Liver (tissue), 9 donors: ENCODE results near the gene PROX2. TPM values are rescaled to one million over a fixed set of nuclear protein-coding genes. Genes with fewer than 3 reads are reported as not detected.

Source experiments
- DNase-seq: peaks from one replicate; pipeline ENCODE4 v3.0.0-alpha.2; 2017; ENCODE audit warnings: low spot score
- H3K27ac ChIP-seq, 2 donors: one replicate each; pipeline ENCODE4 v1.7.0; 2013; ENCODE audit warnings: inconsistent platforms in 2 of 2, low read length in 2 of 2, control low read depth in 1 of 2, low read depth in 1 of 2, mild to moderate bottlenecking in 1 of 2
- H3K27me3 ChIP-seq, 4 donors: one replicate each; pipeline versions ENCODE4 v1.6.1 to v1.7.0; 2013; ENCODE audit warnings: low read length in 3 of 4, inconsistent platforms in 1 of 4, mild to moderate bottlenecking in 1 of 4, moderate library complexity in 1 of 4; ENCODE audit not compliant: control insufficient read depth in 4 of 4, insufficient read depth in 4 of 4
- H3K36me3 ChIP-seq, 4 donors: one replicate each; pipeline versions ENCODE4 v1.6.1 to v1.7.0; 2013; ENCODE audit warnings: low read length in 3 of 4, mild to moderate bottlenecking in 3 of 4, low read depth in 1 of 4, moderate library complexity in 1 of 4; ENCODE audit not compliant: control insufficient read depth in 4 of 4, insufficient read depth in 3 of 4
- H3K4me1 ChIP-seq, 4 donors: one replicate each; pipeline versions ENCODE4 v1.6.1 to v1.7.0; 2013; ENCODE audit warnings: low read length in 3 of 4, mild to moderate bottlenecking in 3 of 4, moderate library complexity in 1 of 4; ENCODE audit not compliant: control insufficient read depth in 4 of 4, insufficient read depth in 4 of 4
- H3K4me3 ChIP-seq, 3 donors: one replicate each; pipeline versions ENCODE4 v1.6.1 to v1.7.0; 2013; ENCODE audit warnings: low read length in 3 of 3, control low read depth in 1 of 3, low read depth in 1 of 3, mild to moderate bottlenecking in 1 of 3
- H3K9ac ChIP-seq, 2 donors: one replicate each; pipeline ENCODE4 v1.7.0; 2013; ENCODE audit warnings: low read length in 2 of 2, mild to moderate bottlenecking in 2 of 2, moderate library complexity in 2 of 2, control low read depth in 1 of 2, low read depth in 1 of 2
- H3K9me3 ChIP-seq, 4 donors: one replicate each; pipeline versions ENCODE4 v1.6.1 to v1.7.0; 2013; ENCODE audit warnings: low read length in 3 of 4; ENCODE audit not compliant: control insufficient read depth in 4 of 4
- EGR1 ChIP-seq, 2 donors: IDR thresholded peaks; 2 replicates each; pipeline ENCODE4 v1.6.1; 2016 to 2018; ENCODE audit warnings: antibody characterized with exemption in 2 of 2, low read depth in 2 of 2
- FOXA1 ChIP-seq: IDR thresholded peaks from 2 replicates; pipeline ENCODE4 v1.6.1; 2016; ENCODE audit warnings: antibody characterized with exemption
- FOXA2 ChIP-seq: IDR thresholded peaks from 2 replicates; pipeline ENCODE4 v1.6.1; 2016; ENCODE audit warnings: antibody characterized with exemption
- GABPA ChIP-seq, 2 donors: IDR thresholded peaks in 1 of 2; conservative IDR thresholded peaks in 1 of 2; 2 replicates each; pipeline ENCODE4 v1.6.1; 2016; ENCODE audit warnings: antibody characterized with exemption in 2 of 2, mild to moderate bottlenecking in 1 of 2, moderate library complexity in 1 of 2
- HNF4A ChIP-seq, 2 donors: conservative IDR thresholded peaks; 2 replicates each; pipeline ENCODE4 v1.6.1; 2016; ENCODE audit warnings: antibody characterized with exemption in 2 of 2, mild to moderate bottlenecking in 2 of 2
- HNF4G ChIP-seq: IDR thresholded peaks from 2 replicates; pipeline ENCODE4 v1.6.1; 2016; ENCODE audit warnings: antibody characterized with exemption
- JUND ChIP-seq, 2 donors: IDR thresholded peaks; 2 replicates each; pipeline ENCODE4 v1.6.1; 2016; ENCODE audit warnings: antibody characterized with exemption in 2 of 2
- MAX ChIP-seq: IDR thresholded peaks from 2 replicates; pipeline ENCODE4 v1.6.1; 2016; ENCODE audit warnings: antibody characterized with exemption
- NR2F2 ChIP-seq: IDR thresholded peaks from 2 replicates; pipeline ENCODE4 v1.6.1; 2016; ENCODE audit warnings: antibody characterized with exemption
- RAD21 ChIP-seq, 2 donors: IDR thresholded peaks; 2 replicates each; pipeline ENCODE4 v1.6.1; 2016; ENCODE audit warnings: antibody characterized with exemption in 2 of 2, mild to moderate bottlenecking in 2 of 2
- RXRA ChIP-seq, 2 donors: IDR thresholded peaks; 2 replicates each; pipeline ENCODE4 v1.6.1; 2017 to 2018; ENCODE audit warnings: antibody characterized with exemption in 2 of 2, mild to moderate bottlenecking in 1 of 2
- SP1 ChIP-seq: IDR thresholded peaks from 2 replicates; pipeline ENCODE4 v1.6.1; 2018; ENCODE audit warnings: antibody characterized with exemption, mild to moderate bottlenecking
- TAF1 ChIP-seq: conservative IDR thresholded peaks from 2 replicates; pipeline ENCODE4 v1.6.1; 2016; ENCODE audit warnings: antibody characterized with exemption, mild to moderate bottlenecking
- YY1 ChIP-seq: IDR thresholded peaks from 2 replicates; pipeline ENCODE4 v1.6.1; 2016; ENCODE audit warnings: antibody characterized with exemption, mild to moderate bottlenecking
- WGBS: extraction: QIAGEN DNeasy Blood & Tissue Kit; methylation state at CpG from one replicate; pipeline ENCODE4 v1.1.7; 2013; 5-methylcytosine and 5-hydroxymethylcytosine counted together
- polyA plus RNA-seq, 2 donors: library from polyadenylated mRNA; stranded (reverse) in 1 of 2; unstranded in 1 of 2; fragments of 200-250 nt in 1 of 2; fragments of >200 nt in 1 of 2; fragmentation: Nextera tagmentation in 1 of 2; extraction: Ambion mirVana in 1 of 2; gene quantifications; one replicate each; pipeline versions ENCODE4 v1.2.1 to v1.2.3, GENCODE V29; 2013 to 2015
- total RNA-seq, 2 donors: library from RNA; depleted of rRNA; stranded (reverse); fragments of >200 nt; gene quantifications; one replicate each; pipeline ENCODE4 v1.2.3, GENCODE V29; 2014
- TF ChIP-seq, protein P1 (sequence below): IDR thresholded peaks from 2 replicates; pipeline ENCODE4 v1.6.1; 2016; ENCODE audit warnings: antibody characterized with exemption
- TF ChIP-seq, protein P2 (sequence below): IDR thresholded peaks from 2 replicates; pipeline ENCODE4 v1.6.1; 2016; ENCODE audit warnings: antibody characterized with exemption, mild to moderate bottlenecking
- TF ChIP-seq, protein P3 (sequence below): IDR thresholded peaks from 2 replicates; pipeline ENCODE4 v1.6.1; 2016; ENCODE audit warnings: antibody characterized with exemption
- TF ChIP-seq, protein P4 (sequence below): fragments of 150-350 bp; IDR thresholded peaks from 2 replicates; pipeline ENCODE4 v1.5.1; 2017; ENCODE audit warnings: improper control_type of control experiment, low read depth, low read length; ENCODE audit not compliant: missing input control
- donor health status: healthy.
- donor health status: healthy.
- donor health status: healthy.
- donor health status: healthy.
- donor health status: healthy.

Gene PROX2
- total and polyA plus RNA-seq, 4 donors = 0.06 TPM; not detected in 3

DNA sequence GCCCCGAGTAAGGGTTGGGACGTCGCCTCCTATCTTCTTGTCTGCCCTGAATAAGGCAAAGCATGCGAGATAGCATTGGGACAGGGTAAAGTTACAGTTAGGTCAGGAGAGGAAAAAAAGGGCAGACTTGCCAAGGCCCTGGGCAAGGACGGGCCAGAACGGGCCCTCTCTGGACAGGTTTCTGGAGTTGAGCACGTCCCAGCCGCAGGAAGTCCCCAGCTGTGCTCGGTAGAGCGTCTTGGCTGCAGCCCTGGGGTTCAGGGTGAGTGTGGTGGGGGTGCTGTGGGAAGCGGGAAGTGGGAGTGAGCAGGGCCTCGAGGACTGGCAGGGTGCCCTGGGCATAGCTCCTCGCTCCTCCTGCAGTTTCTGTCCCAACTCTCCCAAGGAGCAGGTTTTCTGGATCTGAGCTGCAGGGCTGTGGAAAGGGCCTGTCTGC lies 41.7 kb upstream of the PROX2 start:
- no peak overlapping the region for H3K9ac ChIP-seq
- H3K27ac ChIP-seq = peak overlapping the region in 1 of 2 donors; percentile 36
- H3K27me3 ChIP-seq = no peaks in the 10 kb centered on the region
- no peak overlapping the region for H3K4me3 ChIP-seq
- TF ChIP-seq SP1 = no peak
- TF ChIP-seq RXRA (IDR thresholded peaks at IDR 0.05) = no peak
- TF ChIP-seq MAX = no peak
- no peak for TF ChIP-seq JUND (IDR thresholded peaks at IDR 0.05)
- no peak for DNase-seq
- H3K4me1 ChIP-seq = peaks cover 0 to 10% (median 2%) of the 10 kb centered on the region in 4 donors
- H3K36me3 ChIP-seq = no peaks in the 10 kb centered on the region
- H3K9me3 ChIP-seq = no peaks in the 10 kb centered on the region
- 81% methylated on average over 13 of the region's 13 CpGs for WGBS

- DNase-seq = no peak
- peaks cover 0 to 5% (median 2%) of the 10 kb centered on the region in 4 donors for H3K4me1 ChIP-seq
- no peaks in the 10 kb centered on the region for H3K9me3 ChIP-seq
- WGBS = 89% methylated on average over 5 of the region's 5 CpGs
- no peak overlapping the region for H3K4me3 ChIP-seq
- no peaks in the 10 kb centered on the region for H3K27me3 ChIP-seq
- H3K9ac ChIP-seq = no peak overlapping the region
- TF ChIP-seq YY1 = no peak
- TF ChIP-seq SP1 = no peak
- TF ChIP-seq MAX = no peak
- TF ChIP-seq TAF1 = no peak
- no peak for TF ChIP-seq EGR1 (IDR thresholded peaks at IDR 0.05; ENCODE audit: low read depth in 2 of 2)
- no peak for TF ChIP-seq FOXA1
- TF ChIP-seq RXRA (IDR thresholded peaks at IDR 0.05) = no peak
- no peak for TF ChIP-seq GABPA (IDR thresholded peaks at IDR 0.05 in 1 of 2, conservative IDR thresholded peaks at IDR 0.05 in 1 of 2)
- TF ChIP-seq, protein P1, sequence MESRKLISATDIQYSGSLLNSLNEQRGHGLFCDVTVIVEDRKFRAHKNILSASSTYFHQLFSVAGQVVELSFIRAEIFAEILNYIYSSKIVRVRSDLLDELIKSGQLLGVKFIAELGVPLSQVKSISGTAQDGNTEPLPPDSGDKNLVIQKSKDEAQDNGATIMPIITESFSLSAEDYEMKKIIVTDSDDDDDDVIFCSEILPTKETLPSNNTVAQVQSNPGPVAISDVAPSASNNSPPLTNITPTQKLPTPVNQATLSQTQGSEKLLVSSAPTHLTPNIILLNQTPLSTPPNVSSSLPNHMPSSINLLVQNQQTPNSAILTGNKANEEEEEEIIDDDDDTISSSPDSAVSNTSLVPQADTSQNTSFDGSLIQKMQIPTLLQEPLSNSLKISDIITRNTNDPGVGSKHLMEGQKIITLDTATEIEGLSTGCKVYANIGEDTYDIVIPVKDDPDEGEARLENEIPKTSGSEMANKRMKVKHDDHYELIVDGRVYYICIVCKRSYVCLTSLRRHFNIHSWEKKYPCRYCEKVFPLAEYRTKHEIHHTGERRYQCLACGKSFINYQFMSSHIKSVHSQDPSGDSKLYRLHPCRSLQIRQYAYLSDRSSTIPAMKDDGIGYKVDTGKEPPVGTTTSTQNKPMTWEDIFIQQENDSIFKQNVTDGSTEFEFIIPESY = no peak
- no peak for TF ChIP-seq HNF4A (conservative IDR thresholded peaks at IDR 0.05)
- no peak for TF ChIP-seq RAD21 (IDR thresholded peaks at IDR 0.05)
- TF ChIP-seq, protein P2, sequence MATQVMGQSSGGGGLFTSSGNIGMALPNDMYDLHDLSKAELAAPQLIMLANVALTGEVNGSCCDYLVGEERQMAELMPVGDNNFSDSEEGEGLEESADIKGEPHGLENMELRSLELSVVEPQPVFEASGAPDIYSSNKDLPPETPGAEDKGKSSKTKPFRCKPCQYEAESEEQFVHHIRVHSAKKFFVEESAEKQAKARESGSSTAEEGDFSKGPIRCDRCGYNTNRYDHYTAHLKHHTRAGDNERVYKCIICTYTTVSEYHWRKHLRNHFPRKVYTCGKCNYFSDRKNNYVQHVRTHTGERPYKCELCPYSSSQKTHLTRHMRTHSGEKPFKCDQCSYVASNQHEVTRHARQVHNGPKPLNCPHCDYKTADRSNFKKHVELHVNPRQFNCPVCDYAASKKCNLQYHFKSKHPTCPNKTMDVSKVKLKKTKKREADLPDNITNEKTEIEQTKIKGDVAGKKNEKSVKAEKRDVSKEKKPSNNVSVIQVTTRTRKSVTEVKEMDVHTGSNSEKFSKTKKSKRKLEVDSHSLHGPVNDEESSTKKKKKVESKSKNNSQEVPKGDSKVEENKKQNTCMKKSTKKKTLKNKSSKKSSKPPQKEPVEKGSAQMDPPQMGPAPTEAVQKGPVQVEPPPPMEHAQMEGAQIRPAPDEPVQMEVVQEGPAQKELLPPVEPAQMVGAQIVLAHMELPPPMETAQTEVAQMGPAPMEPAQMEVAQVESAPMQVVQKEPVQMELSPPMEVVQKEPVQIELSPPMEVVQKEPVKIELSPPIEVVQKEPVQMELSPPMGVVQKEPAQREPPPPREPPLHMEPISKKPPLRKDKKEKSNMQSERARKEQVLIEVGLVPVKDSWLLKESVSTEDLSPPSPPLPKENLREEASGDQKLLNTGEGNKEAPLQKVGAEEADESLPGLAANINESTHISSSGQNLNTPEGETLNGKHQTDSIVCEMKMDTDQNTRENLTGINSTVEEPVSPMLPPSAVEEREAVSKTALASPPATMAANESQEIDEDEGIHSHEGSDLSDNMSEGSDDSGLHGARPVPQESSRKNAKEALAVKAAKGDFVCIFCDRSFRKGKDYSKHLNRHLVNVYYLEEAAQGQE = no peak
- TF ChIP-seq JUND (IDR thresholded peaks at IDR 0.05) = no peak
- TF ChIP-seq FOXA2 = no peak
- TF ChIP-seq HNF4G = no peak
- TF ChIP-seq, protein P3, sequence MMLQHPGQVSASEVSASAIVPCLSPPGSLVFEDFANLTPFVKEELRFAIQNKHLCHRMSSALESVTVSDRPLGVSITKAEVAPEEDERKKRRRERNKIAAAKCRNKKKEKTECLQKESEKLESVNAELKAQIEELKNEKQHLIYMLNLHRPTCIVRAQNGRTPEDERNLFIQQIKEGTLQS = no peak
- TF ChIP-seq, protein P4, sequence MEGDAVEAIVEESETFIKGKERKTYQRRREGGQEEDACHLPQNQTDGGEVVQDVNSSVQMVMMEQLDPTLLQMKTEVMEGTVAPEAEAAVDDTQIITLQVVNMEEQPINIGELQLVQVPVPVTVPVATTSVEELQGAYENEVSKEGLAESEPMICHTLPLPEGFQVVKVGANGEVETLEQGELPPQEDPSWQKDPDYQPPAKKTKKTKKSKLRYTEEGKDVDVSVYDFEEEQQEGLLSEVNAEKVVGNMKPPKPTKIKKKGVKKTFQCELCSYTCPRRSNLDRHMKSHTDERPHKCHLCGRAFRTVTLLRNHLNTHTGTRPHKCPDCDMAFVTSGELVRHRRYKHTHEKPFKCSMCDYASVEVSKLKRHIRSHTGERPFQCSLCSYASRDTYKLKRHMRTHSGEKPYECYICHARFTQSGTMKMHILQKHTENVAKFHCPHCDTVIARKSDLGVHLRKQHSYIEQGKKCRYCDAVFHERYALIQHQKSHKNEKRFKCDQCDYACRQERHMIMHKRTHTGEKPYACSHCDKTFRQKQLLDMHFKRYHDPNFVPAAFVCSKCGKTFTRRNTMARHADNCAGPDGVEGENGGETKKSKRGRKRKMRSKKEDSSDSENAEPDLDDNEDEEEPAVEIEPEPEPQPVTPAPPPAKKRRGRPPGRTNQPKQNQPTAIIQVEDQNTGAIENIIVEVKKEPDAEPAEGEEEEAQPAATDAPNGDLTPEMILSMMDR = no peak
- TF ChIP-seq NR2F2 = no peak
- H3K36me3 ChIP-seq = no peaks in the 10 kb centered on the region
- H3K27ac ChIP-seq = peak overlapping the region in 1 of 2 donors; percentile 3
Observed at GRCh38 chr14:74917178-74917543, 41.2 kb upstream of the PROX2 start.
